ENCODE data around the gene AFDN. TPM values are rescaled to one million over a fixed set of nuclear protein-coding genes. Genes with fewer than 3 reads are reported as not detected.

AFDN gene
- total RNA-seq, 1 donor from 2014 or later, result 162 TPM

DNA sequence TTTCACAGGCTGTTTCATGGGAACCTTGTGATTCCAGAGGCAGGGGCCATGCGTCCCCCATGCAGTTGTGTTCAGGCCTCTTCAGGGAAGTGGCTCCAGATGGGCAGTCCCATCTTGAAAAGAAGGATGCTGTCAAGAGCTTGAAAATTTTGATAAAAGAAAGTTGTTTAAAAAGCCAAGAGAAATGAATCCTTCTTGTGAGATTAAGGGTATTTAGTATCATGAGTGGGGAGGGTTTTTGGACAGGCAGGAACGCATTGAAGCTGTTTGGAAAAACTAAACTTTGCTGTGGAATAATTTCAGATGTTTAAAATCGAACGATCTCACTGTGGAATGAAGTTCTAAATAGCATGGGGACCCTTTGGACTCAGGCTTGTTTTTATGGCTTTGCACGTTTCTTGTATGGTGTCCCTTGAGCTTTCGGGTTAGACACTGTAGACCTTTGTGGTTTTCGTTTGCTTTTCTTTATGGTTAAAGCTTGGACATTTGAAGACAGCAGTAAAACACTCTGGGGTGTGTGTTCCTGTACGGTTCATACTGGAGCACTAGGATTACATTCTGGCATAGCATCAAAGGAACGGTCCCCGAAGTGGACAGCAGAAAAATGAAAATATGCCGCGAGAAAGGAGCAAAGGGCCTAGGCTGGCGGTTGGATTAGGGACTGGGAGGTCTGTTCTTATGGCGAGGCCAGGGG lies 188.9 kb downstream of the AFDN start:
- H3K36me3 ChIP-seq, result no peaks in the 10 kb centered on the region
- DNase-seq (ENCODE audit: extremely low spot score in 2 of 2), result peak; percentile 3 to 7
- no peak overlapping the region for H3K27ac ChIP-seq
- no peak for TF ChIP-seq POLR2A (IDR thresholded peaks at IDR 0.05)
- no peak overlapping the region for H3K4me3 ChIP-seq
- intact Hi-C loops (cut with DNase I), result no loop called here
- H3K9me3 ChIP-seq, result no peaks in the 10 kb centered on the region
- no peaks in the 10 kb centered on the region for H3K27me3 ChIP-seq
- no peaks in the 10 kb centered on the region for H3K4me1 ChIP-seq

DNA sequence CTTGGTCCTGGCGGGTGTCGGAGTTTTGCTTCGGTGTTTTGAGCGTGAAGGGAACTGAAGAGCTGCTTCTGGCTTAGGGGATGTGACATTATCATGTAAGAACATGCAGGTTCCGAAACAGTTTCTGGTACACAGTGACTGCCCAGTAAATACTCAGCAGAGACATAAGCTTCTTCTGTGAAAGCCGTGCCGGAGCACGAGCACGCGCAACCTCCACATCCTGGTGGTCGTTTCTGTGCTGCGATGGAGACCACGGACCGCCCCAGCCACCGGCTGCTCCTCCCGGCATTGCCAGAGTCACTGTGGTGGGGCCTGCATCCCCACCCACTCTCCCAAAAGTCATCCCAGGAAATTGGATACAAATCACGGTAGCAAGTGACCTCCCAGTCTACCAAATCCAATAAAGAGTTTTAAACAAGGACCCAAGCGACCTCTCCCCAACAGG lies 189.5 kb downstream of the AFDN start:
- no peaks in the 10 kb centered on the region for H3K36me3 ChIP-seq
- TF ChIP-seq POLR2AphosphoS5 (IDR thresholded peaks at IDR 0.05; ENCODE audit: insufficient read depth in 1 of 2, low read depth in 1 of 2) (no peak), POLR2A (IDR thresholded peaks at IDR 0.05) (no peak)
- TF ChIP-seq, protein P1, sequence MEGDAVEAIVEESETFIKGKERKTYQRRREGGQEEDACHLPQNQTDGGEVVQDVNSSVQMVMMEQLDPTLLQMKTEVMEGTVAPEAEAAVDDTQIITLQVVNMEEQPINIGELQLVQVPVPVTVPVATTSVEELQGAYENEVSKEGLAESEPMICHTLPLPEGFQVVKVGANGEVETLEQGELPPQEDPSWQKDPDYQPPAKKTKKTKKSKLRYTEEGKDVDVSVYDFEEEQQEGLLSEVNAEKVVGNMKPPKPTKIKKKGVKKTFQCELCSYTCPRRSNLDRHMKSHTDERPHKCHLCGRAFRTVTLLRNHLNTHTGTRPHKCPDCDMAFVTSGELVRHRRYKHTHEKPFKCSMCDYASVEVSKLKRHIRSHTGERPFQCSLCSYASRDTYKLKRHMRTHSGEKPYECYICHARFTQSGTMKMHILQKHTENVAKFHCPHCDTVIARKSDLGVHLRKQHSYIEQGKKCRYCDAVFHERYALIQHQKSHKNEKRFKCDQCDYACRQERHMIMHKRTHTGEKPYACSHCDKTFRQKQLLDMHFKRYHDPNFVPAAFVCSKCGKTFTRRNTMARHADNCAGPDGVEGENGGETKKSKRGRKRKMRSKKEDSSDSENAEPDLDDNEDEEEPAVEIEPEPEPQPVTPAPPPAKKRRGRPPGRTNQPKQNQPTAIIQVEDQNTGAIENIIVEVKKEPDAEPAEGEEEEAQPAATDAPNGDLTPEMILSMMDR (IDR thresholded peaks at IDR 0.05), result no peak
- no peaks in the 10 kb centered on the region for H3K4me1 ChIP-seq
- no peaks in the 10 kb centered on the region for H3K9me3 ChIP-seq
- intact Hi-C loops (cut with DNase I), result no loop called here
- no peak overlapping the region for H3K4me3 ChIP-seq
- no peak overlapping the region for H3K27ac ChIP-seq
- H3K27me3 ChIP-seq, result no peaks in the 10 kb centered on the region
- peak; percentile 43 to 67 for DNase-seq (ENCODE audit: extremely low spot score in 2 of 2)

DNA sequence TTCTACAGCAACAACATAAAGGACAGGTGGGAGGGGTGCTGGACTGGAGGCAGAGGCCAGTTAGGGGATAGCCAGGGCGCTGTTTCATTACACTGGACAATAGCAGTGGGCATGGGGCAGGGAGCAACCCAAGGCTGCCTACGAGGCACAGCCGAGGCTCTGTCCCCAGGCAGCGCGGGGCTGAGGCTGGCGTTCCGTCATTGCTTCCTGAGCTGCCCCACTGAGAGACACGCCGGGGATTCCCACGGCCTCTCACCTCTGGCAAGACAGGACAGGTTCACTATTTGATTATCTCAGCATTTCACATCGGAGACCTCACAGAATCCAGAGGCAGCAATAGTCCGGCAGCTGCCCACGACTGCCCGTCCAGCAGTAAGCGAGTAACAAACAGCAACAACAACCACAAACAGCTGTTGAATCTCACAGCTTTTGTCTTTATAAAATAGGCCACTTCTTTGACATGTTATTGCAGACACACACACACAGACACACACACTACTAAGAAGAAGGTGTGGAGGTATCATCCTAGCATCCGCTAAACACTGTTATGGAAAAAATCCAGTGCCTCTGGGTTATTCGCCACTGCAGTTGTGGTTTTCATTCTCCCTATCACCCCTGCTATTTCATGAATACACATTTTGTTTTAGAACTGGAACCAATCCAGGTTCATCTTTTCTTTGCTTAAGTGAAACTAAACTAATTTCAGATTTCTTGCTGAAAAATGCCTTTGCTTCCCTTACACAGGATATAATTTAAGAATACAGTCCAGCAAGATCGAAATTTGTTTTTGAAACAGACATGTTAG lies 190.2 kb downstream of the AFDN start:
- H3K4me3 ChIP-seq, result no peak overlapping the region
- H3K36me3 ChIP-seq, result no peaks in the 10 kb centered on the region
- no peaks in the 10 kb centered on the region for H3K4me1 ChIP-seq
- no peak overlapping the region for H3K27ac ChIP-seq
- peak; percentile 37 to 61 for DNase-seq (ENCODE audit: extremely low spot score in 2 of 2)
- no peak for TF ChIP-seq POLR2AphosphoS5 (IDR thresholded peaks at IDR 0.05; ENCODE audit: insufficient read depth in 1 of 2, low read depth in 1 of 2)
- TF ChIP-seq, protein P1 (IDR thresholded peaks at IDR 0.05), result no peak
- no peak for TF ChIP-seq POLR2A (IDR thresholded peaks at IDR 0.05)
- intact Hi-C loops (cut with DNase I), result no loop called here
- no peaks in the 10 kb centered on the region for H3K27me3 ChIP-seq
- no peaks in the 10 kb centered on the region for H3K9me3 ChIP-seq

DNA sequence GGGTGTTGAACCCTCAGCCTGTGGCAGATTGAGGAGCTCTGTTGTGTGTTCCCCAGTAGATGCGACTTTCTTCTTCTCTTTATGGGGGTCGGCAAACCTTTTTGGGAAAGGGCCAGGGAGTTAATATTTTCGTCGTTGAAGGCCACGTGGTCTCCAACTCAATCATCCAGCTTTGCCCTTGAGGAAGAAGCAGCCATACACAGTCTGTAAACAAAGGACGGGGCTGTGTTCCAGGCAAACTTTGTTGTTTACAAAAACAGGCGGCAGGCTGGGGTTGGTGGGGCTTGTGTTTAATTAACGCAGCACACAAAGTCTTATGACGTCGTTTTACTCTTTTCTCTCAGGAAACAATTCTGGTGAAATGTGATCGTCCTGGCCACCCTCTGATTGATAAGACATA lies 190.9 kb downstream of the AFDN start:
- Histone ChIP-seq H3K27ac (no peak overlapping the region), H3K36me3 (no peaks in the 10 kb centered on the region), H3K9me3 (no peaks in the 10 kb centered on the region), H3K4me3 (no peak overlapping the region), H3K27me3 (no peaks in the 10 kb centered on the region), H3K4me1 (no peaks in the 10 kb centered on the region)
- TF ChIP-seq, protein P1 (IDR thresholded peaks at IDR 0.05), result no peak
- TF ChIP-seq POLR2AphosphoS5 (IDR thresholded peaks at IDR 0.05; ENCODE audit: insufficient read depth in 1 of 2, low read depth in 1 of 2), result no peak
- no peak for TF ChIP-seq POLR2A (IDR thresholded peaks at IDR 0.05)
- peak; percentile 40 to 44 for DNase-seq (ENCODE audit: extremely low spot score in 2 of 2)
- intact Hi-C loops (cut with DNase I), result no loop called here

DNA sequence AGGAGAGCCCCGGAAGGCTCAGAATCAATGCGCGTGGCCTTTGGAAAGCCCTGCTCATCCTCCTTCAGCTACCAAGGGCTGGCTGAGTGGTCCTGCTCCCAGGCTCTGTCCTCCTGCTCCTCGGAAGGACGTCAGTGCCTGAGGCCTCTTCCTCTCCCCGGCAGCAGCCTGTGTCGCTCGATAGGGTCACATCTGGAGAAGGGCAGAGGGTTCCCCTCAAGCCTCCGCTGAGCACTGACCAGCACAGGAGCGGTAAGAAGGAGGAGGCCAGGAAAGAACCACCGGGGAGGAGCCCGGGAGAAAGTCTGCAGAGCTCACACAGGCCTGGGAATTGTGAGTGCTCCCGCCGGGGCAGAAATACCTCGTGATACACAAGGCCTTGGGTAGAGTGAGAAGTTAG lies 192.0 kb downstream of the AFDN start:
- no peak overlapping the region for H3K27ac ChIP-seq
- DNase-seq (ENCODE audit: extremely low spot score in 2 of 2), result peak; percentile 61 to 69
- H3K36me3 ChIP-seq, result no peaks in the 10 kb centered on the region
- no peaks in the 10 kb centered on the region for H3K27me3 ChIP-seq
- no peaks in the 10 kb centered on the region for H3K4me1 ChIP-seq
- TF ChIP-seq POLR2AphosphoS5 (IDR thresholded peaks at IDR 0.05; ENCODE audit: insufficient read depth in 1 of 2, low read depth in 1 of 2) (no peak), POLR2A (IDR thresholded peaks at IDR 0.05) (no peak)
- TF ChIP-seq, protein P1 (IDR thresholded peaks at IDR 0.05), result no peak
- intact Hi-C loops (cut with DNase I), result no loop called here
- no peaks in the 10 kb centered on the region for H3K9me3 ChIP-seq
- no peak overlapping the region for H3K4me3 ChIP-seq

Data from vagina (tissue), 2 donors.